MM.1S (cell line): Measurements from ENCODE around the gene CYYR1.
"Not testable (repeated sequence)": the region's sequence is repeated elsewhere in the genome, so short reads cannot be mapped to it uniquely, and the experiment has no call there.

Experiments used
- DNase-seq: peaks from one replicate; pipeline ENCODE4 v3.0.0-alpha.2; 2015
- H2AFZ ChIP-seq: fragments of 300-600 bp; sonication (generic); 2 replicates; pipeline ENCODE4 v1.6.0; 2016; ENCODE audit warnings: antibody characterized with exemption, low read length
- H3F3A ChIP-seq: fragments of 300-600 bp; sonication (generic); 2 replicates; pipeline ENCODE4 v1.6.1; 2016; ENCODE audit warnings: mild to moderate bottlenecking, antibody characterized with exemption, low read length, moderate library complexity, mixed read lengths; ENCODE audit not compliant: insufficient read depth
- H3K27ac ChIP-seq: fragments of 300-600 bp; sonication (generic); 2 replicates; pipeline ENCODE4 v1.5.1; 2016; ENCODE audit warnings: mild to moderate bottlenecking, low read length
- H3K27me3 ChIP-seq: fragments of 300-600 bp; sonication (generic); replicated peaks from 2 replicates; pipeline ENCODE4 v1.6.0; 2016; ENCODE audit warnings: low read length; ENCODE audit not compliant: insufficient read depth
- H3K36me3 ChIP-seq: fragments of 300-600 bp; sonication (generic); replicated peaks from 2 replicates; pipeline ENCODE4 v1.6.1; 2016; ENCODE audit warnings: mild to moderate bottlenecking, low read length, mixed read lengths; ENCODE audit not compliant: insufficient read depth
- H3K4me1 ChIP-seq: fragments of 300-600 bp; sonication (generic); 2 replicates; pipeline ENCODE4 v1.6.1; 2016; ENCODE audit warnings: low read length, mixed read lengths
- H3K4me2 ChIP-seq: fragments of 300-600 bp; sonication (generic); 2 replicates; pipeline ENCODE4 v1.6.0; 2016; ENCODE audit warnings: low read depth, low read length
- H3K4me3 ChIP-seq: fragments of 300-600 bp; sonication (generic); 2 replicates; pipeline ENCODE4 v1.5.1; 2016; ENCODE audit warnings: low read length, mixed read lengths
- H3K79me2 ChIP-seq: fragments of 300-600 bp; sonication (generic); 2 replicates; pipeline ENCODE4 v1.6.1; 2016; ENCODE audit warnings: mixed run types, low read length, mixed read lengths
- H3K9ac ChIP-seq: fragments of 300-600 bp; sonication (generic); 2 replicates; pipeline ENCODE4 v1.6.1; 2016; ENCODE audit warnings: low read length, mixed read lengths
- H3K9me2 ChIP-seq: fragments of 300-600 bp; sonication (generic); replicated peaks from 2 replicates; pipeline ENCODE4 v1.6.1; 2016; ENCODE audit warnings: mild to moderate bottlenecking, low read length, mixed read lengths; ENCODE audit not compliant: insufficient read depth
- H3K9me3 ChIP-seq: fragments of 300-600 bp; sonication (generic); replicated peaks from 2 replicates; pipeline ENCODE4 v1.6.1; 2016; ENCODE audit warnings: mild to moderate bottlenecking, low read length, mixed read lengths; ENCODE audit not compliant: insufficient read depth
- H4K20me1 ChIP-seq: fragments of 300-600 bp; sonication (generic); 2 replicates; pipeline ENCODE4 v1.6.1; 2016; ENCODE audit warnings: mild to moderate bottlenecking, low read length, moderate library complexity, mixed read lengths; ENCODE audit not compliant: insufficient read depth
- EZH2 ChIP-seq: fragments of 300-600 bp; sonication (generic); optimal IDR thresholded peaks from 2 replicates; pipeline ENCODE3; 2017; ENCODE audit warnings: low read depth, mild to moderate bottlenecking, antibody characterized with exemption, low read length, mixed read lengths
- EZH2phosphoT487 ChIP-seq: fragments of 300-600 bp; sonication (generic); IDR thresholded peaks from 2 replicates; pipeline ENCODE4 v1.6.1; 2018; ENCODE audit warnings: antibody characterized with exemption, low read length
- TF ChIP-seq, protein P1 (sequence below): fragments of 300-600 bp; sonication (generic); IDR thresholded peaks from 2 replicates; pipeline ENCODE4 v1.5.1; 2016; ENCODE audit warnings: antibody characterized with exemption, low read length, mixed read lengths

The CYYR1 gene

DNA sequence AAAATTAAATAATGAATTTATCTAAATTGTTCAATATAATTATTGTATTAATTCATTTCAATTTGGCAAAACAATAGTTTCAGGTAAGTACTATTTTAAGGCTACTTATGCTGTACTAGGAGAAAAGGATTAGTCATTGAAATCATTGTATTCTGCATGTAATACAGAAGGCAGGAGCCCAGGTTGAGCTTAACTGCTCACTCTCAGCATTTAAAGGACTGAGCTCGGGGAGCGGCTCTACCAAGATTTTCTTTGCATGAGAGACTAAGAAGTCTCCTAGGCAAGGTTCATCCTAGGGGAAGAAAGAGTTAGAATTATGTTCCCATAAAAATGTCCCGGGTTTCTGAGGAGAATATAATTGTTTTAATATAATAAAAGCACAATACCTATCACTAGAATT is 112.5 kb downstream of the CYYR1 start:
- Histone ChIP-seq H2AFZ (no peak overlapping the region), H3K79me2 (no peaks in the 10 kb centered on the region), H4K20me1 (no peaks in the 10 kb centered on the region), H3K4me3 (no peak overlapping the region), H3K27me3 (no peaks in the 10 kb centered on the region), H3K9ac (no peak overlapping the region), H3K4me2 (no peak overlapping the region), H3K9me3 (no peaks in the 10 kb centered on the region), H3K4me1 (no peaks in the 10 kb centered on the region), H3F3A (no peaks in the 10 kb centered on the region), H3K36me3 (no peaks in the 10 kb centered on the region), H3K9me2 (no peaks in the 10 kb centered on the region), H3K27ac (no peak overlapping the region)
- DNase-seq, result no peak
- TF ChIP-seq EZH2phosphoT487, result no peak
- no peak for TF ChIP-seq EZH2
- TF ChIP-seq, protein P1, sequence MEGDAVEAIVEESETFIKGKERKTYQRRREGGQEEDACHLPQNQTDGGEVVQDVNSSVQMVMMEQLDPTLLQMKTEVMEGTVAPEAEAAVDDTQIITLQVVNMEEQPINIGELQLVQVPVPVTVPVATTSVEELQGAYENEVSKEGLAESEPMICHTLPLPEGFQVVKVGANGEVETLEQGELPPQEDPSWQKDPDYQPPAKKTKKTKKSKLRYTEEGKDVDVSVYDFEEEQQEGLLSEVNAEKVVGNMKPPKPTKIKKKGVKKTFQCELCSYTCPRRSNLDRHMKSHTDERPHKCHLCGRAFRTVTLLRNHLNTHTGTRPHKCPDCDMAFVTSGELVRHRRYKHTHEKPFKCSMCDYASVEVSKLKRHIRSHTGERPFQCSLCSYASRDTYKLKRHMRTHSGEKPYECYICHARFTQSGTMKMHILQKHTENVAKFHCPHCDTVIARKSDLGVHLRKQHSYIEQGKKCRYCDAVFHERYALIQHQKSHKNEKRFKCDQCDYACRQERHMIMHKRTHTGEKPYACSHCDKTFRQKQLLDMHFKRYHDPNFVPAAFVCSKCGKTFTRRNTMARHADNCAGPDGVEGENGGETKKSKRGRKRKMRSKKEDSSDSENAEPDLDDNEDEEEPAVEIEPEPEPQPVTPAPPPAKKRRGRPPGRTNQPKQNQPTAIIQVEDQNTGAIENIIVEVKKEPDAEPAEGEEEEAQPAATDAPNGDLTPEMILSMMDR, result no peak

DNA sequence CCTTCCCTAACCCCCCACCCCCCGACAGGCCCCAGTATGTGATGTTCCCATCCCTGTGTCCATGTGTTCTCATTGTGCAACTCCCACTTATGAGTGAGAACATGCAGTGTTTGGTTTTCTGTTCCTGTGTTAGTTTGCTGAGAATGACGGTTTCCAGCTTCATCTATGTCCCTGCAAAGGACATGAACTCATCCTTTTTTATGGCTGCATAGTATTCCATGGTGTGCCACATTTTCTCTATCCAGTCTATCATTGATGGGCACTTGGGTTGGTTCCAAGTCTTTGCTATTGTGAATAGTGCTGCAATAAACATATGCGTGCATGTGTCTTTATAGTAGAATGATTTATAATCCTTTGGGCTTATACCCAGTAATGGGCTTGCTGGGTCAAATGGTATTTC is 114.2 kb downstream of the CYYR1 start:
- not testable (repeated sequence) for H3K79me2 ChIP-seq, H2AFZ ChIP-seq, H3K4me1 ChIP-seq, H3K4me3 ChIP-seq, DNase-seq, H3K9ac ChIP-seq, H4K20me1 ChIP-seq, H3K27me3 ChIP-seq, H3K9me3 ChIP-seq, H3K27ac ChIP-seq, H3K4me2 ChIP-seq, H3K9me2 ChIP-seq, H3F3A ChIP-seq, H3K36me3 ChIP-seq

DNA sequence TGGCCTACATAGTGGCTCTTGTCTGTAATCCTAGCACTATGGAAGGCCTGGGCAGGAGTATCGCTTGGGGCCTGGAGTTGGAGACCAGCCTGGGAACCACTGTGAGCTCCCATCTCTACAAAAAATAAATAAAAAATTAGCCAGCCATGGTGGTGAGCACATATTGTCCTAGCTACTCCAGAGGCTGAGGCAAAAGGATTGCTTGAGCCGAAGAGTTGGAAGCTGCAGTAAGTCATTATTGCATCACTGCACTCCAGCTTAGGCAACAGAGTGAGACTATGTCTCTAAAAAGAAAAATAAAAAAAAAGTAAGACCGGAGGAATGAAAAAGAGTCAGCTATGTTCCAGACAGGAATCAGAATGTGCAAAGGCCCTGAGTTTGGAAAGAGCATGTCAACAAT is 115.3 kb downstream of the CYYR1 start:
- H3F3A ChIP-seq, result no peaks in the 10 kb centered on the region
- no peaks in the 10 kb centered on the region for H3K9me3 ChIP-seq
- H3K36me3 ChIP-seq, result no peaks in the 10 kb centered on the region
- no peak overlapping the region for H3K9ac ChIP-seq
- H3K27me3 ChIP-seq, result no peaks in the 10 kb centered on the region
- no peaks in the 10 kb centered on the region for H3K79me2 ChIP-seq
- H3K27ac ChIP-seq, result no peak overlapping the region
- no peak overlapping the region for H3K4me3 ChIP-seq
- TF ChIP-seq, protein P1, result no peak
- TF ChIP-seq EZH2 (no peak), EZH2phosphoT487 (no peak)
- H3K4me2 ChIP-seq, result no peak overlapping the region
- DNase-seq, result no peak
- H3K9me2 ChIP-seq, result no peaks in the 10 kb centered on the region
- no peak overlapping the region for H2AFZ ChIP-seq
- no peaks in the 10 kb centered on the region for H4K20me1 ChIP-seq
- no peaks in the 10 kb centered on the region for H3K4me1 ChIP-seq

DNA sequence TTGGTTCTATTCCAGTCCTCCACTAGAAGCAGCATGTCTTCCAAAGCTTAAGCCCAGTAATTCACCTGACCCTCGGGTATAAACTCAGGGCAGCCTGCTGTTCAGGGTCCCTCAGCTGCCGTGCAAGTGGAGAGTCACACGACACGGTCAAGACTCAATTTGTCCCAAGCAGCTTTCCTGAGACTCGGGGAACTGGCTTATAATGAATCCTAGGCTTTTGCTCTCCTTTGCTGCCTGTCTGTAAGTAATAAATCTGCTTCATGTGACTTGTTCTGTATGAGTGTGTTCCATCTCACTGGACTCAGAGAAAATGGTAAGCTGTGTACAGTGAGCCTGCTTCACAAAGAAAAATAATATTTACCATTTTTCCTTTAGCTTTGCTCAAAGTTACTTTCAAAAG is 119.8 kb downstream of the CYYR1 start:
- Histone ChIP-seq H4K20me1 (no peaks in the 10 kb centered on the region), H3K4me2 (no peak overlapping the region), H3K9ac (no peak overlapping the region), H3K9me2 (no peaks in the 10 kb centered on the region), H3K4me1 (no peaks in the 10 kb centered on the region), H3K27ac (no peak overlapping the region), H3K4me3 (no peak overlapping the region), H3K9me3 (no peaks in the 10 kb centered on the region), H3F3A (no peaks in the 10 kb centered on the region), H3K79me2 (no peaks in the 10 kb centered on the region), H2AFZ (no peak overlapping the region), H3K27me3 (no peaks in the 10 kb centered on the region), H3K36me3 (no peaks in the 10 kb centered on the region)
- no peak for TF ChIP-seq EZH2phosphoT487
- TF ChIP-seq, protein P1, result no peak
- TF ChIP-seq EZH2, result no peak
- DNase-seq, result no peak
